Mucosa of descending colon (tissue), 3 donors: Measurements from ENCODE around the gene IL16. TPM values are rescaled to one million over a fixed set of nuclear protein-coding genes. Genes with fewer than 3 reads are reported as not detected.

Experiments
- ATAC-seq: fragments of 200-7000 bp; cut with Tn5 transposase; one replicate; pipeline ENCODE4 v1.9.1; 2020; ENCODE audit warnings: mild to moderate bottlenecking, moderate library complexity
- DNase-seq, 3 donors: peaks; one replicate each; pipeline ENCODE4 v3.0.0-alpha.2; 2020
- H3K36me3 ChIP-seq: fragments of 200-600 bp; one replicate; pipeline ENCODE4 v1.8.0; 2021; ENCODE audit warnings: low read depth, mild to moderate bottlenecking
- H3K4me1 ChIP-seq: fragments of 200-600 bp; one replicate; pipeline ENCODE4 v1.8.0; 2021; ENCODE audit warnings: low read depth, mild to moderate bottlenecking
- H3K4me3 ChIP-seq: fragments of 200-600 bp; one replicate; pipeline ENCODE4 v1.8.0; 2021; ENCODE audit warnings: mild to moderate bottlenecking
- H3K9me3 ChIP-seq: fragments of 200-600 bp; one replicate; pipeline ENCODE4 v1.8.0; 2021; ENCODE audit warnings: mild to moderate bottlenecking
- CTCF ChIP-seq: fragments of 200-600 bp; IDR thresholded peaks from one replicate; pipeline ENCODE4 v1.8.0; 2022; ENCODE audit warnings: antibody characterized with exemption, mild to moderate bottlenecking
- intact Hi-C, 2 donors: fragments of 100-400 bp; cut with DNase I in 1 of 2; cut with micrococcal nuclease in 1 of 2; formaldehyde crosslinking; loops; one replicate each; pipeline versions ENCODE4 v1.11.0 to v1.11.1; 2022; cut with DNase I, micrococcal nuclease
- total RNA-seq, 3 donors: library from RNA; stranded (reverse); fragmentation: NEBNext Ultra II Directional in 2 of 3; extraction: Animal tissue kit (Norgen Biotek cat#: 25700) in 2 of 3; gene quantifications; one replicate each; pipeline versions ENCODE4 v1.2.1 to v1.2.4, GENCODE V29; 2021 to 2023
- donor health status: DM: no; HTN: no; CAD: no; lungs with moderate emphysema.
- donor health status: DM: no; HTN: no; CAD: no.
- donor health status: DM: no; HTN: yes; CAD: no.

IL16 gene
- total RNA-seq, 3 donors from 2014 or later: 6.2 to 9.5 (median 8.4) TPM

DNA sequence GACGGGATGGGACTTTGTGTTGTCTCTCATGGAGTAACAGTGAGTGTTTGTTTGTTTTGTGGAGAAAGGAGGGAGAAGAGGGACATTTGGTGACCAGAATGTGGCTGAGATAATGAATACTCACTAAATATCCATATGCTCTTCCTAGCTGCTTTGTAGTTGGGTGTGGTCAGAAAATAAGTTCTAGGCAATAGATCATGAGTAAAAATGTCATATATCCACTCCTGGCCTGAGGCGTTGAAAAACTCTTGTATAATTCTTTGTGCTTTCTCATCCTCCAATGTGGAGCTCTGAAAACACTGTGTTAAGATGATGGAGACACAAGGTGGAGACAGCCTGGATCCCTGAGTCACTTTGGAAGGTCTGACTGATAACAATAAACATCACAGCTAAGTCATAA is 28.0 kb upstream of the IL16 start:
- H3K4me1 ChIP-seq: no peaks in the 10 kb centered on the region
- TF ChIP-seq CTCF: no peak
- no peaks in the 10 kb centered on the region for H3K9me3 ChIP-seq
- no peak overlapping the region for H3K4me3 ChIP-seq
- H3K36me3 ChIP-seq: no peaks in the 10 kb centered on the region
- DNase-seq (no peak), ATAC-seq (no peak)
- intact Hi-C loops: loop anchor here in 1 of 2 donors (10.0 kb wide), 1 partner anchor 96 kb away; no protein-coding TSS in a partner anchor

DNA sequence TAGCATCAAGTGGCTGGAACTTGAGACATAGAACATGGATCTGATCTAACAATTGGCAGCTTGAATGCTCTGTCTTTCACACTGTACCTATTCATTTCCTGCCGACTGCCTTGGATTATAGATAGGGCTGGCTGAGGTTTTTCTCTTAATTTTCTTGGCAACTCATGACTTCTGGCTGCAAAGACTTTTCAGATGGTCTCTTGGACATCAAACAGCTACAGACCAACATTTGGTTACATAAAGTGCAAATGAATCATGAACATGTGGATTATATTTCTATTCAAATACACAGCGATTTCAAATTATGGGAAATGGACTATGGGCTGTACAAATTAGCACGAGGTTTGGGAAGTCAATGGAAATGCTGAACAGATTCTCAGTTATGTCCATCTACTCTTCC is 26.2 kb upstream of the IL16 start:
- no peak for ATAC-seq
- no peaks in the 10 kb centered on the region for H3K9me3 ChIP-seq
- no peak for DNase-seq
- no peak for TF ChIP-seq CTCF
- no peaks in the 10 kb centered on the region for H3K4me1 ChIP-seq
- H3K36me3 ChIP-seq: no peaks in the 10 kb centered on the region
- intact Hi-C loops: no loop called here
- no peak overlapping the region for H3K4me3 ChIP-seq

DNA sequence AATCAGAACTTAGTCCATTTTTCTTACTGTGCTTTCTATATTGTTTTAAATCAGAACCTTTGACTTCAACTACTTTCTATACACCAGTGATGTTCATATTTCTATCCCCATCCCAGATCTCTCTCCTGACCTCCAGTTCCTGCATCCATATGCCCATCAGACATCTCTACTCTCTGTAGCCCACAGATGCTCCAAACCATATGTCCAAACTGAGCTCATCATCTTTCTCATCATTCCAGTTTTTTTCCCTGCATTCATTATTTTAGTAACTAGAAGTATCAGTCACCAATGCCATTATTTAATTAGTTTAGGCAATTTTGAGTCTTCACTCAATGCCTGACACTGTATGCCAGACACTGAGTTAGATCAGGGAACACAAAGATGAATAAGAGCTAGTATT is 25.4 kb upstream of the IL16 start:
- TF ChIP-seq CTCF: no peak
- intact Hi-C loops: no loop called here
- no peak for DNase-seq
- no peak for ATAC-seq
- H3K36me3 ChIP-seq: no peaks in the 10 kb centered on the region
- H3K4me3 ChIP-seq: no peak overlapping the region
- H3K9me3 ChIP-seq: no peaks in the 10 kb centered on the region
- H3K4me1 ChIP-seq: no peaks in the 10 kb centered on the region

DNA sequence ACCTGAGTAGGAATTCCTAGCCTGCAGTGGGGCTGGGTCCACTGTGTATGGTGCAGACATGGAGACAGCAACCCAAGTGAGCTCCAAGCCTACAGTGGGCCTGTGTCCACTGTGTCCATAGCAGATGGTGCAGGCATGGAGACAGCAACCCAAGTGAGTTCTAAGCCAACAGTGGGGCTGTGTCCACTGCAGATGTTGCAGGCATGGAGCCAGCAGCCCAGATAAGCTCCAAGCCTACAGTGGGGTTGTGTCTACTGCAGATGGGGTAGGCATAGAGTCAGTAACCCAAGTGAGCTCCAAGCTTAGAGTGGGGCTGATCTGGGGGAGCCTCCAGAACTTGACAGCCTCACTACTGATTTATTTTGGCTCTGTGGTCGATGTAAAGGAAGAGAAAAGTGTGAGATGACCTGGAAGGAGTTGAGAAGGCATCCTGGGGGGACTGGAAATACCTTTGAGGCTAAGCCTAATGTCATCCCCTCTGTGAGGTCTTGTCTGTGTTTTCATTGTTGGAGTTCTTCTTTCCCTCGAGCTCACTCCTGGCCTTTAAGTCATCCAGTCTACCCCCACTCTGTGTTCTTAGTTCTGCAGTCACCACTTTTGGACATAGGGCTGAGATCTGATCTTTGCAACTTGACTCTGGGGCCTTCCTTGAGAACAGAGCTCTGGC is 22.4 kb upstream of the IL16 start:
- Histone ChIP-seq H3K36me3 (no peaks in the 10 kb centered on the region), H3K4me1 (no peaks in the 10 kb centered on the region), H3K4me3 (no peak overlapping the region), H3K9me3 (no peaks in the 10 kb centered on the region)
- DNase-seq: no peak
- intact Hi-C loops: no loop called here
- TF ChIP-seq CTCF: no peak
- ATAC-seq: no peak

- ATAC-seq: no peak
- intact Hi-C loops: no loop called here
- no peak overlapping the region for H3K4me3 ChIP-seq
These were observed 21.8 kb upstream of the IL16 start for GRCh38 chr15:81174792-81175327.

More at GRCh38 chr15:81174792-81175327, 21.8 kb upstream of the IL16 start:
- Histone ChIP-seq H3K36me3 (no peaks in the 10 kb centered on the region), H3K4me1 (no peaks in the 10 kb centered on the region), H3K9me3 (no peaks in the 10 kb centered on the region)
- no peak for TF ChIP-seq CTCF
- no peak for DNase-seq
